Measurements from ENCODE around the gene TPX2.
"Not testable (repeated sequence)": the region's sequence is repeated elsewhere in the genome, so short reads cannot be mapped to it uniquely, and the experiment has no call there.

The TPX2 gene

GRCh38 chr20:31818376-31818908, 79.4 kb downstream of the TPX2 start:
- no peak for DNase-seq

- DNase-seq: no peak
Observed at GRCh38 chr20:31819083-31819784, 80.1 kb downstream of the TPX2 start, which contains the start of gene MYLK2. TSS of gene MYLK2 (plus strand) at chr20:31819356. CDS start at chr20:31819581, 225 bp downstream.

DNA sequence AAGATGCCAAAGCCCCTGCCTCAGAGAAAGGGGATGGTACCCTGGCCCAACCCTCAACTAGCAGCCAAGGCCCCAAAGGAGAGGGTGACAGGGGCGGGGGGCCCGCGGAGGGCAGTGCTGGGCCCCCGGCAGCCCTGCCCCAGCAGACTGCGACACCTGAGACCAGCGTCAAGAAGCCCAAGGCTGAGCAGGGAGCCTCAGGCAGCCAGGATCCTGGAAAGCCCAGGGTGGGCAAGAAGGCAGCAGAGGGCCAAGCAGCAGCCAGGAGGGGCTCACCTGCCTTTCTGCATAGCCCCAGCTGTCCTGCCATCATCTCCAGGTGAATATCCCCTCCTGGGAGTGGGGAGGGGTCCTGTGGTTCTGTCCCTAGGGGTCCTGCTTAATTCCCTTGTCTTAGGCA, 81.1 kb downstream of the TPX2 start:
- DNase-seq: no peak

- DNase-seq: no peak
Observed at GRCh38 chr20:31821427-31821826, 82.3 kb downstream of the TPX2 start.

DNA sequence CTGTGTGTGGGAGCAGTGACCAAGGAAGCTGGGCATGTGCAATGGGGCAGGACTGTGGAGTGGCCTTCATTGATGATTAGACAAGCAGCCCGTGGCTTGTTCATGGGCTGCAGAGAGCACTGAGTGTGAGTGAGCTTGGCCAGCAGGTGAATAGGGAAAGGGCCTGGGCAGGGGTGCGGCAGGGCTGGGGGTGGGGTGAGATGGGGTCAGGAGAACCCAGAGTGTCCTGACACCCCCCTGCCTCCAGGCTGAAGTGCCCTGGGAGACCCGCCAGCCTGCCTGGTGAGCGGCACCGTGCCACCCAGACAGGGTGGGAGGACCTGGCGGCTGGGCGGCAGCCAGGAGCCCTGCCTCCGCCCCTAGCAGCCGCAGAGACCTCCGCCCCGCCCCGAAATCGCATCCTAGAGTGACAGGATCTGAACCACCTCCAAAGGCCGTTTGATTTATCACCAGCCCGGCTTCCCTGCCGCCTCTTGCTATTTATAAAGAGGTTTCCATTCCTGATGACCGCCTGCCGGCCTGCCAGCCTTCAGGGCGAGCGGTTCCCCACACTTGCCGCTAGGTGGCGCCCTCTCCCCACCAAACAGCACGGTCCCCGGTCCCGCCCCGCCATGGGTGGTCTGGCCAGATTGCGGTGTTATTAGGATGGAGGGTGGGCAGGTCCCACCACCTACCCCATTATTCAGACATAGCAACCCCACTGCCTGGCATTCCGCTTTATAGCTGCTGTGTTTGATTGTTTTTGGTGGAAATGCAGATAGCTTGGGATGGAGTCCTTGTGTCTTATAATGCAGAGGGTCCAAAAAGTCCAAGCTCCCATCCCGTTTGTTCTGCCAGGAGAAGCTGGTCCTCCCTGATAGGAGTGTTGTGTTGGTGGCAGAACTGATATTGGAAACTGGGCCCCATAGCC, 83.6 kb downstream of the TPX2 start:
- peak; percentile 87 for DNase-seq

DNA sequence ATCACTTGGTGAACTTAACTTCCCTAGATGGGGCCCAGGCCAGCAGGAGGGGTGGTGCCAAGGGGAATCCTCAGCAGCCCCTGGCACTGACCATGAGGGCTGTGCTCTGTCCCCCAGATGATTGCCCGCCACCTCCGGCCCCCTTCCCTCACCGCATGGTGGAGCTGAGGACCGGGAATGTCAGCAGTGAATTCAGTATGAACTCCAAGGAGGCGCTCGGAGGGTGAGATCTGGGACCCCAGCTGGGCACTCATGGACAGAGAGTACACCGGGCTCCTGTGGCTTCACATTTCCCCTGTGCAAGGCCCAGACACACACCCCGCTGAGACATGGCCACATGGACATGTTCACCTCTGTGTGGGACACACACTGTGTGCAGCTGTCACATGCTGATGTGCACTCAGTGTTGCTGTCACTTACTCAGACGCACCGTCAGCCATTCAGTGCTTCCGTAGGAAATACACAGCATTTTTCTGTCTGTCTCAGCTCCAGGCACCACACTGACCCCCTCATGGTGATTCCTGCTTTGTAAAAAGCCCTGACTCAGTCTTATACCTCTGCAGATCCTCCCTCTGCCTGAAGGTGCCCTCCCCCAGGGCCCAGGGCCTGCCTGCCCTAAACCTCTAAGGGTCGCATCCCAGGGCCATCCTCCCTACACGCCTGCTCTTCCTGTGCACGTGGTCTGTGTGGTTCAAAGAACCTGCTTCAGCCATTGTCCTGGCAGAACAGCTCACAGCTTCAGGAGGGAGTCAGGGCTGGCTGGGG, 84.5 kb downstream of the TPX2 start:
- DNase-seq: no peak

GRCh38 chr20:31824125-31824485, 85.0 kb downstream of the TPX2 start:
- no peak for DNase-seq

DNA sequence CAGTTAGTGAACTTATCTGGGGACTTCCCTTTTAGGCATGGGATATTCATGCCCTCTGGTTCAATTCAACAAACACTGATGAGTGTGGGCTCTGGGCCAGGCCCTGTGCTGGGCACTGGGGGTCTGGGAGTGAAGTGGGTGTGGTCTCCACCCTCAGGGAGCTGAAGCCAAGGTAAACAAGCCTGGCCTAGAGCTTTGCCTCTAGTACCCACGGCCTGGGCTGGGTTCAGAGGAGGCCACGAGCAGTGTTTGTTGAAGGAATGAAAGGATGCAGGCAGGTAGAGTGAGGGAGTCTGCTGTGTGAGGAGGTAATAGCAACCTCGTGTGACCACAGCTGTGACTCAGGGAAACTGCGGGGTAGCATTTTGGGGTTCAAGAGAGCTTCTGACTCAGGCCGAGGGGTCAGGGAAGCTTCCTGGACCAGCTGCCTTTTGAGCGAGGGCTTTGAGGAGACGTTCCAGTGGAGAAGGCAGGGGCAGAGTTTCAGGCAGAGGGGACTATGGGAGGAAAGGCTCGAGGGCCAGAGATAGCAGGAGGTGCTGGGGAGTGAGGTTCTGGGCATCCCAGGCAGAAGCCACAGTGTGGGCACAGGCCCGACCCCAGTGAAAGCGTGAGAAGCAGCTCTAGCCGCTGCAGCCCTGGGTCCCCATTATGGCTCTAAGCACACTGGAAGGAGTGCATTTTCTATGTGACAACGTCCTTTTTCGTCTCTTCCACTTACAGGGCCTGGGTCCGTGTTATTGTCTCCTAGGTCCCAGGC, 85.6 kb downstream of the TPX2 start:
- no peak for DNase-seq

DNA sequence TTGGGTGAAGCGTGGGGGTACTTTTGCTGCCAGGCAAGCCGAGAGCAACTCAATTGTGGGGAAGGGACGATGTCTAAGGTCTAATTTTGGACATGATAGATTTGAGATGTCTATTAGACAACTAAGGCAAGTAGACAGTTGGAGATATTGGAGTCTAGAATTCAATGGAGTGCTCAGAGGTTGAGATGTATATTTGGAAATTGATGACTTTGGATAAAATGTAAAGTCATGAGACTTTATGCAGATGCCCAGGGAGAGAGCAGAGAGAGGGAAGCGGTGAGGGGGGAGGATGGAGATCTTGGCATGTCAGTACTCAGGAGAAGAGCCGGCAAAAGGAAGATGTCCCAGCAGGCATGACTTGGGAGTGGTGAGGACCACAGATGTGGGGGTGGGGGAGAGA, 87.0 kb downstream of the TPX2 start:
- DNase-seq: no peak

GRCh38 chr20:31827059-31827458, 88.0 kb downstream of the TPX2 start:
- no peak for DNase-seq

DNA sequence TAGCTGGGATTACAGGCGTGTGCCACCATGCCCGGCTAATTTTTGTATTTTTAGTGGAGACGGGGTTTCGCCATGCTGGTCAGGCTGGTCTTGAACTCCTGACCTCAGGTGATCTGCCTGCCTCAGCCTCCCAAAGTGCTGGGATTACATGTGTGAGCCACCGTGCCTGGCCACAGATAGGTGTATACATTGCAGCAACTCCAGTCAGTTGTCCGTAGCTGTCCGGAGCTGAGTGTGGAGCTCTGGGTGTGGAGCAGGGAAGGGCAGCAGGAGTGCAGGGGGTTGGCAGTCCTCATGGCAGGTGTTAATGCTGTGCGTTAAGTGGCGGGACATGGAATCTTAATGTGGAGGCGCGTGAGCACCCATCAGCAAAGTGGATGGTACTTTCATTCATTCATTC, 88.9 kb downstream of the TPX2 start:
- DNase-seq: not testable (repeated sequence)

GRCh38 chr20:31829731-31830130, 90.6 kb downstream of the TPX2 start:
- DNase-seq: no peak

DNA sequence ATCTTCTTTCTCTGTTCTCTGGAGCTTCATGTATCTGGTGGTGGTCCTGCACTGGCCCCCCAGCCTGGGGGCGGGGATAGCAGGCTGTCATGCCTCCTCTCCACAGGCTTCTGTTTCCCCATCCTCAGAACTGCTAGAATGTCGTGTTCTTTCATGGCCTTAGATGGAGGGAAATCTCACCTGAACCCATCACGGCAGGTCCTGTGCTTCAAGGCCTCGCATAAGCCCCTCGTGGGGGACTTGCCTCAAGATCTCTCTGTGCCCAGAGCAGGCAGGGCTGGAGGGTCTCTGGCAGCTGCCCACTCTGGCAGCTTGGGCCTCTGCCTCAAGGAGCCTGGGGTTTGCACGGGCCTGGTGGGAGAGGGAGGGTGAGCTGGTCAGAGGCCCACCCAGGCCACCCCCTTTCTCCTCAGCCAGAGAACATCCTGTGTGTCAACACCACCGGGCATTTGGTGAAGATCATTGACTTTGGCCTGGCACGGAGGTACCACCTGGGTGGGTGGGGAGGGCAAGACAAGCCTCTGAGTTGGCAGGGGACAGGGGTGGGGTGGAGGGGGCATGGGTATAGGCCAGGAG, 91.4 kb downstream of the TPX2 start:
- DNase-seq: no peak

GRCh38 chr20:31831211-31831610, 92.1 kb downstream of the TPX2 start:
- no peak for DNase-seq

DNA sequence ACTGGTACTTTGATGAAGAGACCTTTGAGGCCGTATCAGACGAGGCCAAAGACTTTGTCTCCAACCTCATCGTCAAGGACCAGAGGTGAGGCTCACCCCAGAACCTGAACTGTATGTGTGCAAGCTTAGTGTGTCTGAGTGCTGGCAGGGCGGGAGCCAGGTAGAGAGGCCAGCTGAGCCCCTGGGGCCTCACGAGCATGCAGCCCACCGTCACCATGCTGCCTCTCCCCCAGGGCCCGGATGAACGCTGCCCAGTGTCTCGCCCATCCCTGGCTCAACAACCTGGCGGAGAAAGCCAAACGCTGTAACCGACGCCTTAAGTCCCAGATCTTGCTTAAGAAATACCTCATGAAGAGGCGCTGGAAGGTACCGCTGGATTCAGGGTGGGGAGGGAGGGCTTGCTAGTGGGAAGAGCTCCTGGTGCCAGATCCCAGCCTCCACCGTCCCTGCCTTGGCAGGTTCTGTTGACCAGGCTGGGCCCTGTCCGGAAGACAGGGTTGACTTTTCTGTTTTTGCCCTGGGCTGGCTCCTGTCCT, 92.7 kb downstream of the TPX2 start:
- no peak for DNase-seq

DNA sequence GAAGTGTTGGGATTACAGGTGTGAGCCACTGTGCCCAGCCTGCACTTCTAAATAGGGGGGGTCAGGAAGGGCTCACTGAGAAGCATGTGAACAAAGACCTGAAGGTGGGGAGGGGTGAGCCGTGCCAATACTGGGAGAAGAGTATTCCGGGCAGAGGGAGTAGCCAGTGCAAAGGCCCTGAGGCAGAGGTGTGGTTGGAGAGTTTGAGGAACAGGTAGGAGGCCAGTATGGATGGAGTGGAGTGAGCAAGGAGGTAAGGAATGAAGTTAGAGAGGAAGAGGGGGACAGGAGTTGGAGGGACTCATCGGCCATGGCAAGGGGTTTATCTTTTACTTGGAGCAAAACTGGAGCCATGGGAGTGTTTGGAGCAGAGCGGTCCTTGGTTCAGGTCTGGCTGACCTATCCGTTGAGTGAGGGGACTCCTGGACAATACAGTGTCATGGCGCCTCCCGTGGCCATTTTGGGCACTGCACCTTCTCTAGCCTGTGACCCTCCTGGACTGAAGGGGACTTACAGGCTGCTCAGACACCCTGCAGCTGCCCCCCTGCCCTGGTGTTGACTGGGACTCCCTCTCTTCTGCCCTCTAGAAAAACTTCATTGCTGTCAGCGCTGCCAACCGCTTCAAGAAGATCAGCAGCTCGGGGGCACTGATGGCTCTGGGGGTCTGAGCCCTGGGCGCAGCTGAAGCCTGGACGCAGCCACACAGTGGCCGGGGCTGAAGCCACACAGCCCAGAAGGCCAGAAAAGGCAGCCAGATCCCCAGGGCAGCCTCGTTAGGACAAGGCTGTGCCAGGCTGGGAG, 94.2 kb downstream of the TPX2 start:
- peak; percentile 91 for DNase-seq

- DNase-seq: no peak
Observed at GRCh38 chr20:31833931-31834521, 94.9 kb downstream of the TPX2 start.

DNA sequence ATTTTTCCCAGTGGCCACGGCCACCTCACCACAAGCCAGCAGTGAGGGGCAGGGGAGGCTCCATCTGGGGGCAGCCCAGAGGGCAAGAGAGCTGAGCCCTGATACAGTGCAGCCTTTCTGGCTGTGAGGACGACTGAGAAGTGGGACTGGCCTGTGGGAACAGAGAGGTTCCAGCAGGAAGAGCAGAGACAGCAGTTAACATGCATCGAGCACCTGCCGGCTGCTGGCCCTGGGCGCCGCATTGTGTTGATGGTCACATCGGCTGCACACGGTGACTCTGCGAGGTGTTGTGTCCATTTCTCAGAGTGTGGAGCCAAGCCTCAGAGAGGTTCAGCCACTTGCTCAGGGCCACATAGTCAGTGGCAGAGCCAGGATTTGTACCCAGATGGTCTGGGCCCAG, 96.5 kb downstream of the TPX2 start:
- DNase-seq: no peak

DNA sequence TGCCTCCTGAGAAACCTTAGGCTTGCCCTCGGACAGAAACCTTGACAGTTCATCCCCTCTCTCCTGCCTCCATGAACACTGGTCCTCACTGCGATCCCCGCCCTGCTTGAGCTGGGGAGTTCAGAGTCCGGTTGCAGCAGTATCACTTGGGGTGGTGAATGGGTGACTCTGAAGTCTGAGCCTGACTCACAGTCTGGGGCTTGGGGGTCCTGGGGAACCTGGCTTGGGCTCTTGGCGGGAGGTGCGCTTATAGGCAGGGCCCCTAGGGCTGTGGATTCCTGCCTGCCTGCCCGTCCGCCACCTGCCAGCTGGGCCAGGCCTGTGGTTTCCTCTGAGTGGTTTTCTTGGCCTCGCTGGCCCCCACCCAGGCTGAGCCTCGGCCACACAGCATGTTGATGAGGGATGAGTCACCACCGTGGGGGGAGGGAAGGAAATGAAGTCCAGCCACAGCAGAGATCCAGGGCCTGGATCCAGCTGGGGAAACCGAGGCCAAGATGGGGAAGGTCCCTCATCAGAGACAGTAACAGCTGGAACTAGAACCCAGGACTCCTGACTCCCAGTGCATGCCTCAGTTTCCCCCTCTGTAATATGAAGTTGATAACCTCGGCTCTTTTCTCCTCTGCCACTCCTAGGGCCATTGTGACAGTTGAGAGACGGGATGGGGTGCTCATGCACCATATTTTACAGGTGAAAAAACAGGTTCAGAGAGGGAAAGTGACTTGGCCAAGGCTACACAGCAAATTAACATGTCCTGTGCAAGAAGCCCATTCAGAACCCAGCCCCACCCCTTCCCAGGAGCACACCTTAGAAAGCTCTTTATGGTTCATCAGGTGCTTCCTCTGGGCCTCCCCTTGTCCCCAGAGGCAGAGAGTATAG, 97.1 kb downstream of the TPX2 start:
- peak; percentile 50 for DNase-seq

All from stimulated activated CD8-positive, alpha-beta memory T cell treated with anti-CD3 and anti-CD28 coated beads, Interleukin-4, amount 100 ng/mL, for 48 hours (primary cell).